GM12878 (cell line): ENCODE measurements around the gene SH3GL3. TPM values are rescaled to one million over a fixed set of nuclear protein-coding genes. Genes with fewer than 3 reads are reported as not detected.

Source experiments
- ATAC-seq: fragments of 200-7000 bp; cut with Tn5 transposase; 3 replicates; pipeline ENCODE4 v1.9.1; 2020; ENCODE audit warnings: mild to moderate bottlenecking, moderate library complexity
- BruUV-seq: library from RNA; stranded (reverse); fragments of 400-500 nt; replicated peaks from 2 replicates; lab custom pipeline; 2021; lab: Mats Ljungman, UMichigan
- CTCF ChIA-PET: fragments of 300-600 bp; sonication (Branson Sonifier 250); formaldehyde crosslinking; extraction: SDS; loops from one replicate; lab custom pipeline; 2021; ENCODE audit warnings: inconsistent platforms; lab: Yijun Ruan, JAX
- POLR2A ChIA-PET: fragments of 350-600 bp; formaldehyde crosslinking; extraction: SDS; loops from one replicate; lab custom pipeline; 2021; ENCODE audit warnings: inconsistent platforms; lab: Charles Lee
- RAD21 ChIA-PET: fragments of 300-600 bp; sonication (Branson Sonifier 250); formaldehyde crosslinking; loops from one replicate; lab custom pipeline; 2023; ENCODE audit warnings: antibody characterized with exemption; ENCODE audit not compliant: unreplicated experiment; lab: Charles Lee
- SMC1A ChIA-PET: fragments of 300-600 bp; sonication (Branson Sonifier 250); formaldehyde crosslinking; loops from one replicate; lab custom pipeline; 2023; ENCODE audit not compliant: unreplicated experiment, uncharacterized antibody; lab: Charles Lee
- DNase-seq: peaks from one replicate; pipeline ENCODE4 v3.0.0-alpha.2; 2011; ENCODE audit warnings: low read depth, low spot score
- FAIRE-seq: peaks from 3 replicates; lab custom pipeline; 2011; peaks lifted over from hg19 to GRCh38; lab: Jason Lieb, UNC
- H2AFZ ChIP-seq: 2 replicates; pipeline ENCODE4 v1.6.0; 2011; ENCODE audit warnings: low read depth, low read length, control low read depth; ENCODE audit not compliant: control insufficient read depth
- H3K27ac ChIP-seq: 2 replicates; pipeline ENCODE4 v1.5.1; 2011; ENCODE audit warnings: control low read depth; ENCODE audit not compliant: control insufficient read depth, insufficient read depth
- H3K27me3 ChIP-seq, 2 experiments: replicated peaks in 1 of 2; 2 replicates each; pipeline versions ENCODE4 v1.6.0 to v1.6.1; 2011; ENCODE audit warnings: low read length in 1 of 2; ENCODE audit not compliant: control insufficient read depth in 2 of 2, insufficient read depth in 2 of 2
- H3K36me3 ChIP-seq, 2 experiments: 2 replicates each; pipeline ENCODE4 v1.5.1; 2011; ENCODE audit warnings: low read length in 1 of 2; ENCODE audit not compliant: control insufficient read depth in 2 of 2, insufficient read depth in 2 of 2
- H3K4me1 ChIP-seq: 2 replicates; pipeline ENCODE4 v1.6.1; 2011; ENCODE audit warnings: mild to moderate bottlenecking, low read length, moderate library complexity, mixed read lengths; ENCODE audit not compliant: control insufficient read depth, insufficient read depth
- H3K4me2 ChIP-seq: 2 replicates; pipeline ENCODE4 v1.6.0; 2011; ENCODE audit warnings: control low read depth; ENCODE audit not compliant: control insufficient read depth, insufficient read depth
- H3K4me3 ChIP-seq: fragments of 200-600 bp; sonication (generic); 2 replicates; pipeline ENCODE4 v1.5.1; 2016
- H3K79me2 ChIP-seq: 2 replicates; pipeline ENCODE4 v1.6.0; 2011; ENCODE audit warnings: low read length; ENCODE audit not compliant: control insufficient read depth, insufficient read depth
- H3K9ac ChIP-seq: 2 replicates; pipeline ENCODE4 v1.8.0; 2011; ENCODE audit warnings: low read length, control low read depth, mixed read lengths; ENCODE audit not compliant: control insufficient read depth, insufficient read depth
- H3K9me3 ChIP-seq: replicated peaks from 3 replicates; pipeline ENCODE4 v1.5.1; 2011; ENCODE audit warnings: mild to moderate bottlenecking, low read length; ENCODE audit not compliant: control insufficient read depth, insufficient read depth
- H4K20me1 ChIP-seq: 2 replicates; pipeline ENCODE4 v1.6.0; 2011; ENCODE audit not compliant: control insufficient read depth, insufficient read depth
- BCL11A ChIP-seq: IDR thresholded peaks from 2 replicates; pipeline ENCODE4 v1.6.1; 2011; ENCODE audit warnings: low read depth, low read length
- MAX ChIP-seq: IDR thresholded peaks from 2 replicates; pipeline ENCODE4 v1.6.1; 2012; ENCODE audit warnings: low read depth, low read length, improper control_type of control experiment
- NR2F1 ChIP-seq: fragments of 450-650 bp; conservative IDR thresholded peaks from 2 replicates; pipeline ENCODE4 v1.6.1; 2017; ENCODE audit warnings: mild to moderate bottlenecking
- PML ChIP-seq: IDR thresholded peaks from 2 replicates; pipeline ENCODE4 v1.6.1; 2012; ENCODE audit warnings: low read length, inconsistent platforms
- SMAD1 ChIP-seq: fragments of 450-650 bp; IDR thresholded peaks from 2 replicates; pipeline ENCODE4 v1.6.1; 2018; ENCODE audit warnings: mild to moderate bottlenecking, low read depth; ENCODE audit not compliant: partially characterized antibody
- WRNIP1 ChIP-seq: IDR thresholded peaks from 2 replicates; pipeline ENCODE4 v1.6.1; 2011; ENCODE audit warnings: low read depth, low read length, improper control_type of control experiment, borderline replicate concordance
- in situ Hi-C: fragments of 300-500 bp; cut with MboI; formaldehyde crosslinking; loops from 9 replicates; pipeline ENCODE4 v1.14.3; 2018; ENCODE audit warnings: mixed read lengths
- intact Hi-C: fragments of 100-400 bp; cut with micrococcal nuclease; formaldehyde crosslinking; loops from one replicate; pipeline ENCODE4 v1.14.2; 2022; ENCODE audit not compliant: unreplicated experiment
- polyA plus RNA-seq, 11 experiments: library from polyadenylated mRNA; depleted of rRNA in 4 of 11; unstranded in 6 of 11; stranded (reverse) in 5 of 11; fragments of >200 nt; fragmentation: Nextera tagmentation in 4 of 11; fragmentation: Illumina TruSeq in 1 of 11; extraction: Ambion mirVana in 4 of 11; extraction: Trizol in 1 of 11; gene quantifications; 1 replicate in 1 of 11; 2 replicates in 10 of 11; pipeline versions ENCODE4 v1.2.1 to v1.2.3, GENCODE V29; 2011 to 2016; ENCODE audit warnings: inconsistent platforms in 2 of 11, missing spikeins in 2 of 11, low read depth in 1 of 11
- total RNA-seq, 4 experiments: library from RNA; depleted of rRNA in 3 of 4; stranded (reverse); fragments of >200 nt in 3 of 4; fragmentation: Illumina TruSeq in 1 of 4; extraction: Trizol in 1 of 4; gene quantifications; 2 replicates each; pipeline versions ENCODE4 v1.2.1 to v1.2.3, GENCODE V29; 2013 to 2021
- TF ChIP-seq, protein P1 (sequence below): fragments of 450-650 bp; IDR thresholded peaks from 2 replicates; pipeline ENCODE4 v1.6.1; 2017; ENCODE audit warnings: antibody characterized with exemption, mild to moderate bottlenecking, moderate library complexity

SH3GL3 gene
- total and polyA plus RNA-seq, 10 of the 15 experiments (the other 5 are each of a cell fraction or from before 2014, with no cell fraction given): not detected

GRCh38 chr15:83444936-83445335 is 2.2 kb upstream of the SH3GL3 start:
- H3K4me1 ChIP-seq: no peaks in the 10 kb centered on the region
- no peaks in the 10 kb centered on the region for H3K79me2 ChIP-seq
- CTCF ChIA-PET: interaction anchor here (1.9 to 2.1 kb wide), 2 partner anchors 115 to 197 kb away, joined by 4 to 13 read pairs; no protein-coding TSS in a partner anchor
- no peak overlapping the region for H3K9ac ChIP-seq
- H3K27ac ChIP-seq: no peak overlapping the region
- POLR2A ChIA-PET: no interaction called here
- RAD21 ChIA-PET: no interaction called here
- no peaks in the 10 kb centered on the region for H4K20me1 ChIP-seq
- H3K4me2 ChIP-seq: no peak overlapping the region
- ATAC-seq: no peak
- peaks cover 0 to 4% of the 10 kb centered on the region in 2 experiments; a peak in 1 of 4 replicates for H3K27me3 ChIP-seq
- no peaks in the 10 kb centered on the region for H3K36me3 ChIP-seq
- in situ Hi-C loops: no loop called here
- no TSS peak for BruUV-seq
- intact Hi-C loops: no loop called here
- DNase-seq: no peak
- SMC1A ChIA-PET: no interaction called here
- H3K9me3 ChIP-seq: no peaks in the 10 kb centered on the region
- no peak overlapping the region for H3K4me3 ChIP-seq
- FAIRE-seq: no peak
- TF ChIP-seq MAX: no peak
- TF ChIP-seq PML: no peak
- TF ChIP-seq, protein P1, sequence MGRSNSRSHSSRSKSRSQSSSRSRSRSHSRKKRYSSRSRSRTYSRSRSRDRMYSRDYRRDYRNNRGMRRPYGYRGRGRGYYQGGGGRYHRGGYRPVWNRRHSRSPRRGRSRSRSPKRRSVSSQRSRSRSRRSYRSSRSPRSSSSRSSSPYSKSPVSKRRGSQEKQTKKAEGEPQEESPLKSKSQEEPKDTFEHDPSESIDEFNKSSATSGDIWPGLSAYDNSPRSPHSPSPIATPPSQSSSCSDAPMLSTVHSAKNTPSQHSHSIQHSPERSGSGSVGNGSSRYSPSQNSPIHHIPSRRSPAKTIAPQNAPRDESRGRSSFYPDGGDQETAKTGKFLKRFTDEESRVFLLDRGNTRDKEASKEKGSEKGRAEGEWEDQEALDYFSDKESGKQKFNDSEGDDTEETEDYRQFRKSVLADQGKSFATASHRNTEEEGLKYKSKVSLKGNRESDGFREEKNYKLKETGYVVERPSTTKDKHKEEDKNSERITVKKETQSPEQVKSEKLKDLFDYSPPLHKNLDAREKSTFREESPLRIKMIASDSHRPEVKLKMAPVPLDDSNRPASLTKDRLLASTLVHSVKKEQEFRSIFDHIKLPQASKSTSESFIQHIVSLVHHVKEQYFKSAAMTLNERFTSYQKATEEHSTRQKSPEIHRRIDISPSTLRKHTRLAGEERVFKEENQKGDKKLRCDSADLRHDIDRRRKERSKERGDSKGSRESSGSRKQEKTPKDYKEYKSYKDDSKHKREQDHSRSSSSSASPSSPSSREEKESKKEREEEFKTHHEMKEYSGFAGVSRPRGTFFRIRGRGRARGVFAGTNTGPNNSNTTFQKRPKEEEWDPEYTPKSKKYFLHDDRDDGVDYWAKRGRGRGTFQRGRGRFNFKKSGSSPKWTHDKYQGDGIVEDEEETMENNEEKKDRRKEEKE: no peak
- no peak for TF ChIP-seq NR2F1
- TF ChIP-seq SMAD1: no peak
- no peak for TF ChIP-seq BCL11A
- TF ChIP-seq WRNIP1: no peak
- TF ChIP-seq, all 136 proteins: peak for 0
- H2AFZ ChIP-seq: no peak overlapping the region
